Prostate gland (tissue), 2 donors: Measurements from ENCODE around the gene TGM1.

Experiments
- CTCF ChIP-seq, 4 experiments: fragments of 200-600 bp in 2 of 4; fragments of 450-650 bp in 2 of 4; sonication (generic) in 2 of 4; IDR thresholded peaks; 1 replicate in 3 of 4; 2 replicates in 1 of 4; pipeline ENCODE4 v1.5.1; 2016 to 2019; ENCODE audit warnings: antibody characterized with exemption in 4 of 4, mild to moderate bottlenecking in 2 of 4, moderate library complexity in 2 of 4
- POLR2A ChIP-seq: fragments of 450-650 bp; IDR thresholded peaks from one replicate; pipeline ENCODE4 v1.6.1; 2016; ENCODE audit warnings: antibody characterized with exemption, mild to moderate bottlenecking

- no peak for TF ChIP-seq POLR2A
- TF ChIP-seq CTCF (IDR thresholded peaks at IDR 0.05), result peak in 3 of 4 experiments; percentile 16 to 60 (median 31)
These were observed 34.4 kb upstream of the TGM1 start for GRCh38 chr14:24297190-24297964.
